ENCODE measurements around the gene KIF20B. TPM values are rescaled to one million over a fixed set of nuclear protein-coding genes. Genes with fewer than 3 reads are reported as not detected.

KIF20B gene
- total and polyA plus RNA-seq, 2 of the 8 experiments (the other 6 are each of a cell fraction or from before 2014, with no cell fraction given): 4.5 to 72.0 TPM

DNA sequence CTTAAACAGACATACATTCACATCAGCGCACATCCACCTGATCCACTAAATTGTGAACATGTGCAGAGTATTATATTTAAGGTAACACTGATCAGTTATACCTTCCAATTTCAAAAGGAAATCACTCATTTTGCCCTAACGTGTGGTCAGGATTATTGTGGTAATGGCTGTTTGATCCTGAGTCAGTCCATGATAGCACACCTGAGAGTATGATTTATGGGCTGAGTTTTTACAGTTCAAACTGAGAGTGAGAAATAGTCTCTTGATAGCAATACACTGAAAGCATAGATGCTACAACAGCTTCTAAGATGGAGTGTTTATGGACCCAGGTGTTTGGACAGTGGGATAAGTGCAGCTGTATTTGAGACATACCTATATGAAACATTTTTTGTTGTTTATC is 96.7 kb downstream of the KIF20B start:
- no peak overlapping the region for H3K9ac ChIP-seq (replicated peaks in 1 of 4; ENCODE audit: extremely low read depth in 1 of 4, low read depth in 3 of 4, low read length in 3 of 4)
- no peak overlapping the region for H3K4ac ChIP-seq (replicated peaks; ENCODE audit: insufficient read length, low read depth, low read length)
- ChIA-PET POLR2A (ENCODE audit: partially characterized antibody) (no interaction called here), CTCF (ENCODE audit: partially characterized antibody) (interaction anchor here (0.5 to 1.0 kb wide), 2 partner anchors 837 to 1082 kb away, joined by 3 read pairs; no protein-coding TSS in a partner anchor)
- no peaks in the 10 kb centered on the region for H3K27me3 ChIP-seq (replicated peaks in 1 of 4; ENCODE audit: control insufficient read depth in 3 of 4, extremely low read depth in 1 of 4, insufficient read depth in 3 of 4, low read length in 3 of 4)
- H3K23ac ChIP-seq (ENCODE audit: insufficient read length): no peak overlapping the region
- DNase-seq (ENCODE audit: low read depth in 1 of 2, low spot score in 2 of 2) (no peak), FAIRE-seq (no peak)
- H2AFZ ChIP-seq (ENCODE audit: low read length): no peak overlapping the region
- H2BK20ac ChIP-seq (ENCODE audit: low read length): no peak overlapping the region
- H4K5ac ChIP-seq (ENCODE audit: insufficient read length, low read depth, low read length): no peak overlapping the region
- no peak overlapping the region for H3K56ac ChIP-seq (replicated peaks; ENCODE audit: insufficient read length, low read depth, low read length)
- TF ChIP-seq EGR1 (IDR thresholded peaks at IDR 0.05; ENCODE audit: borderline replicate concordance, low read depth, low read length): no peak
- no peak for TF ChIP-seq BRCA1 (IDR thresholded peaks at IDR 0.05; ENCODE audit: low read depth, low read length)
- no peak for TF ChIP-seq TBP (IDR thresholded peaks at IDR 0.05; ENCODE audit: low read depth, low read length)
- TF ChIP-seq SIRT6 (IDR thresholded peaks at IDR 0.05; ENCODE audit: low read length): no peak
- no peak for TF ChIP-seq CEBPB (IDR thresholded peaks at IDR 0.05; ENCODE audit: low read depth, low read length)
- no peak for TF ChIP-seq CBX8 (IDR thresholded peaks at IDR 0.05; ENCODE audit: borderline replicate concordance, low read depth, low read length)
- no peak for TF ChIP-seq CHD2 (IDR thresholded peaks at IDR 0.05; ENCODE audit: low read length)
- TF ChIP-seq USF2 (IDR thresholded peaks at IDR 0.05; ENCODE audit: low read length): no peak
- TF ChIP-seq KDM4A (IDR thresholded peaks at IDR 0.05; ENCODE audit: low read depth, low read length, severe bottlenecking): no peak
- no peak for TF ChIP-seq MAFK (IDR thresholded peaks at IDR 0.05; ENCODE audit: low read depth, low read length)
- no peak for TF ChIP-seq SAP30 (IDR thresholded peaks at IDR 0.05; ENCODE audit: insufficient read depth, insufficient replicate concordance, low read length)
- no peak for TF ChIP-seq SIX5 (IDR thresholded peaks at IDR 0.05; ENCODE audit: low read depth, low read length)
- H3K18ac ChIP-seq (ENCODE audit: extremely low read depth, low read length): no peak overlapping the region
- no peaks in the 10 kb centered on the region for H4K20me1 ChIP-seq (replicated peaks in 1 of 2; ENCODE audit: control insufficient read depth in 1 of 2, insufficient read depth in 2 of 2, low read length in 2 of 2)
- no peak overlapping the region for H4K91ac ChIP-seq (replicated peaks; ENCODE audit: insufficient read length, low read length)
- H3K23me2 ChIP-seq (ENCODE audit: low read depth, low read length): no peaks in the 10 kb centered on the region
- H3K4me1 ChIP-seq (replicated peaks in 1 of 4; ENCODE audit: control insufficient read depth in 3 of 4, insufficient read depth in 4 of 4, low read length in 3 of 4): peaks cover 0 to 11% (median 8%) of the 10 kb centered on the region in 4 experiments; a peak in 3 of 7 replicates
- H4K8ac ChIP-seq (ENCODE audit: extremely low read depth, insufficient read depth, low read length): no peak overlapping the region
- H3K79me1 ChIP-seq (ENCODE audit: low read depth, low read length): no peaks in the 10 kb centered on the region
- H3K79me2 ChIP-seq (ENCODE audit: control insufficient read depth in 1 of 2, insufficient read depth in 2 of 2, low read length in 2 of 2): no peaks in the 10 kb centered on the region
- H2BK5ac ChIP-seq (ENCODE audit: low read depth, low read length): no peak overlapping the region
- H3K27ac ChIP-seq (ENCODE audit: low read depth, low read length): no peak overlapping the region
- no peak overlapping the region for H2AK5ac ChIP-seq (ENCODE audit: low read depth, low read length)
- no peak overlapping the region for H2BK15ac ChIP-seq (ENCODE audit: low read length)
- no peak overlapping the region for H3K4me3 ChIP-seq (ENCODE audit: extremely low read depth in 1 of 4, insufficient read depth in 2 of 4, low read depth in 3 of 4, low read length in 4 of 4)
- H3K14ac ChIP-seq (ENCODE audit: insufficient read length): no peak overlapping the region
- no peak overlapping the region for H2BK120ac ChIP-seq (replicated peaks; ENCODE audit: low read depth, low read length)
- H2BK12ac ChIP-seq (ENCODE audit: low read depth, low read length): no peak overlapping the region
- H3K4me2 ChIP-seq (ENCODE audit: insufficient read depth in 1 of 2, low read depth in 2 of 2, low read length in 2 of 2): no peak overlapping the region
- WGBS, 2 experiments (ENCODE audit: extremely low coverage in 1 of 2, insufficient coverage in 1 of 2, insufficient read length in 1 of 2, insufficient replicate concordance in 2 of 2, low coverage in 1 of 2, low lambda C conversion rate in 2 of 2, missing lambda C conversion rate in 1 of 2): 66% methylated on average over 2 of the region's 2 CpGs; no CpG with 5 or more reads in 1 of the 2 experiments
- no peaks in the 10 kb centered on the region for H3K36me3 ChIP-seq (ENCODE audit: control insufficient read depth in 2 of 4, insufficient read depth in 4 of 4, low read length in 3 of 4)
- H3K9me3 ChIP-seq (ENCODE audit: insufficient read depth in 2 of 2, low read depth in 1 of 2, low read length in 1 of 2): no peaks in the 10 kb centered on the region
